ENCODE measurements around the gene ZNF536. TPM values are rescaled to one million over a fixed set of nuclear protein-coding genes. Genes with fewer than 3 reads are reported as not detected.

ZNF536 gene
- total and polyA plus RNA-seq, 2 donors (not counting 3 experiments of a cell fraction or from before 2014, with no cell fraction given), result not detected

- Histone ChIP-seq H3K9me1 (replicated peaks; ENCODE audit: control insufficient read depth, extremely low read depth, insufficient read depth, low read length) (no peaks in the 10 kb centered on the region), H3K36me3 (ENCODE audit: control insufficient read depth in 2 of 2, extremely low read depth in 1 of 2, insufficient read depth in 2 of 2, low read length in 2 of 2) (no peaks in the 10 kb centered on the region), H3K4me3 (replicated peaks in 1 of 3; ENCODE audit: insufficient read depth in 1 of 3, low read depth in 1 of 3, low read length in 3 of 3) (no peak overlapping the region), H3K4me1 (ENCODE audit: control insufficient read depth, extremely low read depth, insufficient read depth, low read length) (no peaks in the 10 kb centered on the region), H3K27ac (ENCODE audit: insufficient read depth, low read depth, low read length) (no peak overlapping the region), H3K79me2 (ENCODE audit: control insufficient read depth, insufficient read depth, low read length) (no peaks in the 10 kb centered on the region), H2AFZ (ENCODE audit: low read depth, low read length) (no peak overlapping the region), H3K9me3 (replicated peaks; ENCODE audit: control insufficient read depth, insufficient read depth, low read length) (peaks cover 4% of the 10 kb centered on the region), H3K4me2 (ENCODE audit: insufficient read depth, low read length) (no peak overlapping the region), H4K20me1 (replicated peaks; ENCODE audit: control insufficient read depth, extremely low read depth, insufficient read depth, low read length) (no peaks in the 10 kb centered on the region), H3K9ac (replicated peaks; ENCODE audit: extremely low read depth, insufficient read depth, low read length) (no peak overlapping the region), H3K27me3 (ENCODE audit: control insufficient read depth in 2 of 2, insufficient read depth in 2 of 2, low read length in 2 of 2) (no peaks in the 10 kb centered on the region)
- dilution Hi-C loops (cut with MboI; ENCODE audit: extremely low pct_ligation_motif_present, low sequenced_read_pairs) (no loop called here), intact Hi-C loops (cut with micrococcal nuclease) (no loop called here)
- BruUV-seq (replicated peaks), result no TSS peak
- TF ChIP-seq POLR2A (IDR thresholded peaks at IDR 0.05; ENCODE audit: low read depth, low read length) (no peak), POLR2AphosphoS5 (IDR thresholded peaks at IDR 0.05; ENCODE audit: insufficient read depth, low read depth, low read length) (no peak), EZH2 (IDR thresholded peaks at IDR 0.05; ENCODE audit: borderline replicate concordance, low read depth, low read length, severe bottlenecking) (no peak), JUN (IDR thresholded peaks at IDR 0.05; ENCODE audit: borderline replicate concordance, insufficient read depth, insufficient read length, low read depth) (no peak)
- CTCF ChIA-PET, result no interaction called here
- POLR2A ChIA-PET, result interaction anchor here (0.6 kb wide), 1 partner anchor 1247 kb away, joined by 4 read pairs; no protein-coding TSS in a partner anchor
- FAIRE-seq, result no peak
- DNase-seq (ENCODE audit: low read depth, low spot score), result no peak
These were observed 47.5 kb downstream of the ZNF536 start for GRCh38 chr19:30419568-30420180.

DNA sequence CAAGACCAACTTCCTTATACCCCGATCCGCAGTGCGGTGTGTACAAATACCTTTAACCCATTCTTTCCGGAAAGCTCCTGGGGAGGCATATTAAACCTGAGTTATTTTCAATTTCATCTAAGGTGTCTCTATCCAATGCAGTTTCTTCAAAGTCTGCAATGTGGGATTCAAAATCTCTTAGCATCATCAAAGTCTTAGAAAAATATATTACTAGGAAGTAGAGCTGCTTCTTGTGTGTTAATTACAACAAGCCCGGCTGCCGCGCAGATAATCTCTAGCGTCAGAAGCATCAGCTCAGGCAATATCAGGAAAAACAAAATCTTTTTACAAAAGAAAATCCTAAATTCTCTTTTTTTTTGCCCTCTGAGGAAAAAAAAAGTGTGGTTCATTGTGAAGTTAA is 48.1 kb downstream of the ZNF536 start:
- dilution Hi-C loops (cut with MboI; ENCODE audit: extremely low pct_ligation_motif_present, low sequenced_read_pairs), result no loop called here
- H3K36me3 ChIP-seq (ENCODE audit: control insufficient read depth in 2 of 2, extremely low read depth in 1 of 2, insufficient read depth in 2 of 2, low read length in 2 of 2), result no peaks in the 10 kb centered on the region

More for the DNA sequence above, 48.1 kb downstream of the ZNF536 start:
- Histone ChIP-seq H3K9me3 (replicated peaks; ENCODE audit: control insufficient read depth, insufficient read depth, low read length) (peaks cover 4% of the 10 kb centered on the region), H3K27ac (ENCODE audit: insufficient read depth, low read depth, low read length) (no peak overlapping the region), H4K20me1 (replicated peaks; ENCODE audit: control insufficient read depth, extremely low read depth, insufficient read depth, low read length) (no peaks in the 10 kb centered on the region), H3K4me1 (ENCODE audit: control insufficient read depth, extremely low read depth, insufficient read depth, low read length) (no peaks in the 10 kb centered on the region), H3K9ac (replicated peaks; ENCODE audit: extremely low read depth, insufficient read depth, low read length) (no peak overlapping the region), H3K4me2 (ENCODE audit: insufficient read depth, low read length) (no peak overlapping the region), H3K4me3 (replicated peaks in 1 of 3; ENCODE audit: insufficient read depth in 1 of 3, low read depth in 1 of 3, low read length in 3 of 3) (no peak overlapping the region), H3K27me3 (ENCODE audit: control insufficient read depth in 2 of 2, insufficient read depth in 2 of 2, low read length in 2 of 2) (no peaks in the 10 kb centered on the region), H3K79me2 (ENCODE audit: control insufficient read depth, insufficient read depth, low read length) (no peaks in the 10 kb centered on the region), H2AFZ (ENCODE audit: low read depth, low read length) (no peak overlapping the region), H3K9me1 (replicated peaks; ENCODE audit: control insufficient read depth, extremely low read depth, insufficient read depth, low read length) (no peaks in the 10 kb centered on the region)
- POLR2A ChIA-PET, result interaction anchor here (0.6 kb wide), 1 partner anchor 1246 kb away, joined by 4 read pairs; no protein-coding TSS in a partner anchor
- FAIRE-seq (no peak), DNase-seq (ENCODE audit: low read depth, low spot score) (no peak)
- no TSS peak for BruUV-seq (replicated peaks)
- CTCF ChIA-PET, result no interaction called here
- intact Hi-C loops (cut with micrococcal nuclease), result no loop called here
- TF ChIP-seq CTCF (IDR thresholded peaks at IDR 0.05; ENCODE audit: extremely low read depth in 1 of 2, insufficient read depth in 1 of 2, low read depth in 1 of 2, low read length in 2 of 2), result no peak
- no peak for TF ChIP-seq FOS (IDR thresholded peaks at IDR 0.05; ENCODE audit: borderline replicate concordance, insufficient read depth, low read length)
